ENCODE results near the gene COPZ2. TPM values are rescaled to one million over a fixed set of nuclear protein-coding genes. Genes with fewer than 3 reads are reported as not detected.

Gene COPZ2
- total and polyA plus RNA-seq, 2 donors (not counting 1 experiment from before 2014, with no cell fraction given) = 1.0 to 2.3 TPM

DNA sequence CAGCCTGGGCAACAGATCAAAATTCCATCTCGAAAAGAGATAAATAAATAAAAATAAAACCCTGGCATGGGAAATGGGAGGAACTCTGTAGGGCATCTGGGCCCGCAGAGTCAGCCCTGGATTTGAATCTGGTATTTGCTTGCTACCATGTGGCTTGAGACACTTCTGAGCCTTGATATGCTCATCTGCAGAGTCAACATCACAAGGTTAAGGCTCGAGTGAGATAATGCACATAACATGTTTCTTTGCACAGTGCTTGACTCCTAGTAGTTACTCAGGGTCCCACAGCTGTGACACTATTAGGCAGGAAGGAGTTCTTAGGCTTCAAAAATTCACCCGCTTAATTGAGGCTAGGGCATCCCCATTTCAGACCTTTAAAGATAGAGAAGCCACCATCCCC, 45.4 kb downstream of the COPZ2 start:
- Mint-ChIP-seq H3K4me1 (no peaks in the 10 kb centered on the region), H3K27ac (no peak overlapping the region), H3K4me3 (no peak overlapping the region), H3K27me3 (peaks cover 18% of the 10 kb centered on the region), H3K9me3 (ENCODE audit: insufficient read depth) (no peaks in the 10 kb centered on the region)
- Histone ChIP-seq H3K27ac (ENCODE audit: low read length in 2 of 2) (no peak overlapping the region), H3K4me1 (ENCODE audit: control insufficient read depth in 2 of 2, insufficient read depth in 2 of 2, low read length in 2 of 2) (no peaks in the 10 kb centered on the region), H3K4me3 (ENCODE audit: control extremely low read depth in 1 of 5, extremely low read depth in 1 of 5, insufficient read depth in 1 of 5, low read depth in 2 of 5, low read length in 4 of 5) (no peak overlapping the region), H3K79me2 (ENCODE audit: control insufficient read depth, insufficient read depth, low read length) (no peaks in the 10 kb centered on the region), H3K9me3 (ENCODE audit: control extremely low read depth in 1 of 3, control insufficient read depth in 2 of 3, insufficient read depth in 1 of 3, low read length in 2 of 3) (no peaks in the 10 kb centered on the region), H3K36me3 (replicated peaks in 1 of 2; ENCODE audit: control extremely low read depth in 1 of 2, control insufficient read depth in 1 of 2, extremely low read depth in 1 of 2, insufficient read depth in 2 of 2, low read length in 1 of 2) (no peaks in the 10 kb centered on the region), H3K4me2 (replicated peaks; ENCODE audit: low read depth, low read length, poor library complexity, severe bottlenecking) (no peak overlapping the region), H3K27me3 (replicated peaks in 1 of 4; ENCODE audit: control extremely low read depth in 1 of 4, control insufficient read depth in 3 of 4, insufficient read depth in 4 of 4, low read length in 3 of 4) (peaks cover 0 to 22% (median 0%) of the 10 kb centered on the region in 4 experiments), H4K20me1 (ENCODE audit: control insufficient read depth, insufficient read depth, low read length, poor library complexity, severe bottlenecking) (no peaks in the 10 kb centered on the region), H3K9ac (ENCODE audit: low read length) (no peak overlapping the region), H2AFZ (ENCODE audit: insufficient read depth, low read depth, low read length, poor library complexity, severe bottlenecking) (no peak overlapping the region)
- ATAC-seq (ENCODE audit: low read depth) = no peak
- ChIA-PET CTCF (no interaction called here), POLR2A (no interaction called here)
- 100% methylated on average over 1 of the region's 4 CpGs for WGBS (ENCODE audit: insufficient coverage)
- TF ChIP-seq, protein P1, sequence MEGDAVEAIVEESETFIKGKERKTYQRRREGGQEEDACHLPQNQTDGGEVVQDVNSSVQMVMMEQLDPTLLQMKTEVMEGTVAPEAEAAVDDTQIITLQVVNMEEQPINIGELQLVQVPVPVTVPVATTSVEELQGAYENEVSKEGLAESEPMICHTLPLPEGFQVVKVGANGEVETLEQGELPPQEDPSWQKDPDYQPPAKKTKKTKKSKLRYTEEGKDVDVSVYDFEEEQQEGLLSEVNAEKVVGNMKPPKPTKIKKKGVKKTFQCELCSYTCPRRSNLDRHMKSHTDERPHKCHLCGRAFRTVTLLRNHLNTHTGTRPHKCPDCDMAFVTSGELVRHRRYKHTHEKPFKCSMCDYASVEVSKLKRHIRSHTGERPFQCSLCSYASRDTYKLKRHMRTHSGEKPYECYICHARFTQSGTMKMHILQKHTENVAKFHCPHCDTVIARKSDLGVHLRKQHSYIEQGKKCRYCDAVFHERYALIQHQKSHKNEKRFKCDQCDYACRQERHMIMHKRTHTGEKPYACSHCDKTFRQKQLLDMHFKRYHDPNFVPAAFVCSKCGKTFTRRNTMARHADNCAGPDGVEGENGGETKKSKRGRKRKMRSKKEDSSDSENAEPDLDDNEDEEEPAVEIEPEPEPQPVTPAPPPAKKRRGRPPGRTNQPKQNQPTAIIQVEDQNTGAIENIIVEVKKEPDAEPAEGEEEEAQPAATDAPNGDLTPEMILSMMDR (IDR thresholded peaks at IDR 0.05) = no peak
- no peak for TF ChIP-seq EZH2 (IDR thresholded peaks at IDR 0.05; ENCODE audit: borderline replicate concordance, insufficient read depth, low read depth, low read length, poor library complexity, severe bottlenecking)
- intact Hi-C loops (cut with micrococcal nuclease) = no loop called here
- DNase-seq = no peak

DNA sequence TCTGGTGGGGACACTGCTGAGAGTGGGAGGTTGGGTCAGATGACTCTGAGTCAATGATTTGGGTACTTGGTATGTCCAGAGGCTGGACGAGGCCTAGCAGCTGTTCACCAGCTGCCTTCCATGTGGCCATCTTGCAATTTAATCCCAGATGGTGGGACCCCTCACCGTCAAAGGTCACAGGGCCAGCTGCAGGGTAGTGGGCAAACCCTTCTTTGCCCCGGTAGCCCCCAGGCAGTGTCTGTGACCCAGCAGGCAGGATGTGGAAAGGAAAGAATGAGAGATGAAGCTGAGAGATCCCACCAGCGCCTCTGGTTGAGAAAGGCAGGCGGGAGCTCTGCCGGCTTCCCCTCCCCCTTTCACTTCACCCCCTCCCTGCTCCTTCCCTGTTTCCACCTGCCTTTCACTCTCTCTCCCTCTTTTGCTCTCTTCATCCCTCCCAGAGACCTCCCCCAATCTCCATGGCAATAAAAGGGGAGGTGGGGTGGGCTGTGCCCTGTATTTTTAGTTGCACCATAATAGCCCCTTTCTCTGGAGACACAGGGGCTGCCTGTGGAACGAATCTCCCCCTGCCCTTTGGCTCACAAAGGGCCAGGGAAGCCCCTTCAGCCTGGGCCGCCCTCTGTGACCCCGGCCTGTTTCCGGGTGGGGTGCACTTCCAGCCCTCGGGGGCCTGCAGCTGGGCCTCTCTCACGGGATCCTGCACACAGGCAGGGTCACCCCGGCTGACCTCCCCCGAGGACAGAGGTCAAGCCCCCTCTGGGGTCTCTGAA, 46.5 kb downstream of the COPZ2 start:
- H3K27ac Mint-ChIP-seq = no peak overlapping the region

More for the DNA sequence above, 46.5 kb downstream of the COPZ2 start:
- Mint-ChIP-seq H3K9me3 (ENCODE audit: insufficient read depth) (no peaks in the 10 kb centered on the region), H3K4me3 (no peak overlapping the region), H3K27me3 (peaks cover 13% of the 10 kb centered on the region), H3K4me1 (no peaks in the 10 kb centered on the region)
- ChIA-PET POLR2A (no interaction called here), CTCF (no interaction called here)
- Histone ChIP-seq H4K20me1 (ENCODE audit: control insufficient read depth, insufficient read depth, low read length, poor library complexity, severe bottlenecking) (no peaks in the 10 kb centered on the region), H3K79me2 (ENCODE audit: control insufficient read depth, insufficient read depth, low read length) (no peaks in the 10 kb centered on the region), H3K9me3 (ENCODE audit: control extremely low read depth in 1 of 3, control insufficient read depth in 2 of 3, insufficient read depth in 1 of 3, low read length in 2 of 3) (no peaks in the 10 kb centered on the region), H3K4me2 (replicated peaks; ENCODE audit: low read depth, low read length, poor library complexity, severe bottlenecking) (no peak overlapping the region), H3K9ac (ENCODE audit: low read length) (no peak overlapping the region), H3K27me3 (replicated peaks in 1 of 4; ENCODE audit: control extremely low read depth in 1 of 4, control insufficient read depth in 3 of 4, insufficient read depth in 4 of 4, low read length in 3 of 4) (peaks cover 0 to 22% (median 0%) of the 10 kb centered on the region in 4 experiments), H3K4me1 (ENCODE audit: control insufficient read depth in 2 of 2, insufficient read depth in 2 of 2, low read length in 2 of 2) (no peaks in the 10 kb centered on the region), H3K27ac (ENCODE audit: low read length in 2 of 2) (no peak overlapping the region), H3K36me3 (replicated peaks in 1 of 2; ENCODE audit: control extremely low read depth in 1 of 2, control insufficient read depth in 1 of 2, extremely low read depth in 1 of 2, insufficient read depth in 2 of 2, low read length in 1 of 2) (no peaks in the 10 kb centered on the region), H3K4me3 (ENCODE audit: control extremely low read depth in 1 of 5, extremely low read depth in 1 of 5, insufficient read depth in 1 of 5, low read depth in 2 of 5, low read length in 4 of 5) (no peak overlapping the region), H2AFZ (ENCODE audit: insufficient read depth, low read depth, low read length, poor library complexity, severe bottlenecking) (no peak overlapping the region)
- no peak for DNase-seq
- 90% methylated on average over 9 of the region's 14 CpGs for WGBS (ENCODE audit: insufficient coverage)
- TF ChIP-seq, protein P1 (IDR thresholded peaks at IDR 0.05) = no peak
- ATAC-seq (ENCODE audit: low read depth) = no peak
- intact Hi-C loops (cut with micrococcal nuclease) = no loop called here
